HG02642 (cell line): ENCODE data around the gene SAMD4A.

Experiments
- ATAC-seq: cut with Tn5 transposase; IDR thresholded peaks from one replicate; pipeline ENCODE4 v1.9.1; 2021; ENCODE audit warnings: mild to moderate bottlenecking; ENCODE audit not compliant: unreplicated experiment, poor library complexity

The SAMD4A gene

GRCh38 chr14:54627540-54628363 lies 60.8 kb downstream of the SAMD4A start:
- ATAC-seq: peak; percentile 70

- ATAC-seq: no peak
Observed at GRCh38 chr14:54629183-54629582, 62.3 kb downstream of the SAMD4A start.

DNA sequence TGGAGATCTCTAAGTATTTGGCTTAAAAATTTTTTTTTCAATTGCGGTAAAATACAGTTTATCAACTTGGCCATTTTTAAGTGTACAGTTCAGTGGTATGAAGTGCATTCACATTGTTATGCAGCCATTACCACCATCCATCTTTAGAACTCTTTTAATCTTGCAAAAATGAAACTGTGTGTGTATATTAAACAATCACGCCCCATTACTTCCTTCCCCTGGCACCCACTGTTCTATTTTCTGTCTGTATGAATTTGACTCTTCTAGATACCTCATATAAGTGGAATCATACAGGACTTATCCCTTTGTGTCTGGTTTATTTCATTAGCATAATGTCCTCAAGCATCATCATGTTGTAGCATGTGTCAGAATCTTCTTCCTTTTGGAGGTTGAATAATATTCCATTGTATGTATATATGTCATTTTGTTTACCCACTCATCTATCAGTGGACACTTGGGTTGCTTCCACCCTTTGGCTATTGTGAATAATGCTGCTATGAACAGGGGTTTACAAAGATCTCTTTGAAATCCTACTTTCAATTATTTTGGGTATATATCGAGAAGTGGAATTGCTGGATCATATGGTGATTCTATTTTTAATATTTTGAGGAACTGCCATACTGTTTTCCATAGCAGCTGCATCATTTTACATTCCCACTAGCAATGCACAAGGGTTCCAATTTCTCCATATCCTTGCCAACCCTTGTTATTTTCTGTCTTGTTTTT lies 62.9 kb downstream of the SAMD4A start:
- ATAC-seq: no peak

- no peak for ATAC-seq
Observed at GRCh38 chr14:54631016-54631415, 64.1 kb downstream of the SAMD4A start.

DNA sequence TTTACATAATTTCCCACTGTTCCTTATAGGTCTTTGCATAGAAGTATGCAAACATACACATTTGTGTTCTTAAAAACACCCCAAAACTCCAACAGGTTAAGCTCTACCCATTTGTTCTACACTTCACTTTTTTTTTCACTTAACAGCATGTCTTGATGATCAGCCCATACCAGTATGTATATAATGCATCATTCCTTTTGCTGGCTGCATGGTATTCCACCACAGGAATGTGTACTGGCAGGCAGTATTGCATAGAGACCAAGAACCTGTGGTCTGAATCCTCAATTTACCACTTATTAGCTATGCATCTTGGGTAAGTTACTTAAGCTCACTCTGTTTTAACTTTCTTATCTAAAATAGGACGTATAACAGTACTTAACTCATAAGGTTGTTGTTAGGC lies 65.5 kb downstream of the SAMD4A start:
- ATAC-seq: no peak

DNA sequence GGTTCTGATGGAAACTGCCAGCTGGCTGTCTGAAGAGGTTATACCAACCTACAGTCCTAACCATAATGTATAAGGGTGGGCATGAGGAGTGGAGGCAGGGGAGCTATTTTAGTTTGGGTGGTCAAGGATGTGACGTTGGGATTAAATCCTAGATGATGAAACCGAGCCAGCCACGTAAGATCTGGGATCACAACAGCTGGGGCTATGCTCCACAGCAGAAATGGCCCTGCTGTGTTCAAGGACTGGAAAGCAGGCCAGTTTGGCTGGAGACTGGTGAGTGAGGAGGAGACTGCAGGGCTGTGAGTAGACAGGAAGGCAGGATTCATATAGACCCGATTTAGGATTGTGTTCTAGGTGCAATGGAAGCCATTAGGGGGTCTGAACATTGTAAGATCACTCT lies 66.1 kb downstream of the SAMD4A start:
- ATAC-seq: no peak

GRCh38 chr14:54637270-54638134 lies 70.6 kb downstream of the SAMD4A start:
- no peak for ATAC-seq

DNA sequence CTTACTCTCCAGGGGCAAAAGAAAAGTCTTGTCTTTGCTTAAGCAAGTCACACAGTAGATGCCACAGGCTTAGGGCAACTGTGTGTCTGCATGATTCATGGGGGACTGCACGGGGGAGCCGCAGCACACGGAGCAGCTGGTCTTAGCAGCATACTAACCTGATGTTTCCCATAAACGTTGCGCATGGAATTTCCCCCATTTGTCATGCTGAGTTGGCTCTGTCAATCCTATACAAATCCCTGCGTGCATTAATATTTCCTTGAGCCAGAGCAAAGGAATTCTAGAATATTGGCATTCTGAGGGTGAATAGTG lies 71.2 kb downstream of the SAMD4A start:
- no peak for ATAC-seq

GRCh38 chr14:54639611-54640010 lies 72.7 kb downstream of the SAMD4A start:
- no peak for ATAC-seq

- no peak for ATAC-seq
Observed at GRCh38 chr14:54640506-54640905, 73.6 kb downstream of the SAMD4A start.

GRCh38 chr14:54642121-54642520 lies 75.2 kb downstream of the SAMD4A start:
- no peak for ATAC-seq

- ATAC-seq: no peak
Observed at GRCh38 chr14:54642801-54643695, 76.1 kb downstream of the SAMD4A start.

DNA sequence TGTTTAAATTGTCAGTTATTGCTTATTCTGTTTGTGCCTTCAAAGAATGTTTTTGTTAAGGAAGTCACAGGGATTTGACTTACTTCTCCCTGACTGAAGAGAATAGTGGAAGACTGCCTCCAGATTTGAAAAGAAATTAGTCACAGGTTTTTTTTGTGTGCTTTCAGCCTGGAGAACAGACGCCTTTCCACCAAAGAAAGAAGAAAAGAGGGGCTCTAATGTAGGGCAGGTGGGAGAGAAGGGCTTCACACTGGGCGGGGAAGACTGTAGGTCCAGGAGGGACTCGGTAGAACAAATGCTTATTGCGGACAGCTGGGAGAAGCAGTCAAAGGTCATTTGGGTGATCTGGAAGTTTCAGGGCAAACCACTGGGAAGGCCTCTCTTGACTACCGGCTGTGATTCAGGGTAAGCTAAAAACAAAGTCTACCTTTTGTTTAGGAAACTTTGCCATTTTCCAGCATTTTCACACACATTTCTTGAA lies 76.8 kb downstream of the SAMD4A start:
- ATAC-seq: no peak

GRCh38 chr14:54645639-54646038 lies 78.7 kb downstream of the SAMD4A start:
- ATAC-seq: no peak

- ATAC-seq: no peak
Observed at GRCh38 chr14:54646626-54647025, 79.7 kb downstream of the SAMD4A start.

GRCh38 chr14:54647378-54647777 lies 80.5 kb downstream of the SAMD4A start:
- ATAC-seq: no peak

GRCh38 chr14:54649056-54649455 lies 82.1 kb downstream of the SAMD4A start:
- no peak for ATAC-seq

DNA sequence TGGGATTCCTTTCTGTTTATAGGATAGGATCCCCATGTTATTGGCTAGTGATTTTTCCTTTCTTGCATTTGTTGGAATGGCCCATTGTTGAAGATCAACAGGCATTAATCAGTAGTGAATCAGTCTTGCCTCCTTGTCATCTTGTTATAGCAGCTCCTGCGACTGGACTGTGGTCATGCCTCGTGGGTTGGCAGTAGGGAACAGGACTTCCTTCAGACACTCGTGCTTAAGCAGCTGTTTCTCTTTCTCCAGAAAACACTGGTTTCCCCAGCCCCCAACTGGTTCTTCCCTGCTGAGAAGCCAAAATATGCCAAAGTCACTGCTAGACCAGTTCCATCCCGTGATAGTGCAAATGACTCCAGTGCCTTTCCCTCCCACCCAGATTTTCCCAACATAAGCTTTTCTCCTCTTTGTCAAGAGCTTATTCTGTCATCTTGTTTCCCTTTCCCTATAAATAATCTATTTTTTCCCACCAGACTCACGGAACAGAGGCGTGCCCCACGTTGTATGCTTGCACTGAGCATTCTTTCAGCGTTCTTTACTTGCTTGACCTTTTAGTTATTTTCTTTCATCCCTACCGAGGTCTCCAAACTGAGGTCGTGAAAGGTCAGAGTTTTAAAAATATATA lies 83.5 kb downstream of the SAMD4A start:
- ATAC-seq: no peak

GRCh38 chr14:54650959-54651351 lies 84.0 kb downstream of the SAMD4A start:
- ATAC-seq: no peak
